ENCODE data around the gene RPS21. TPM values are rescaled to one million over a fixed set of nuclear protein-coding genes. Genes with fewer than 3 reads are reported as not detected.

The RPS21 gene
- total RNA-seq, 1 experiment from 2014 or later, result 2,894 TPM

GRCh38 chr20:62396367-62397239 is 9.7 kb downstream of the RPS21 start:
- DNase-seq (ENCODE audit: low read depth), result no peak

- DNase-seq (ENCODE audit: low read depth), result no peak
These were observed 11.4 kb downstream of the RPS21 start for GRCh38 chr20:62398120-62398821.

- DNase-seq (ENCODE audit: low read depth), result no peak
These were observed 13.1 kb downstream of the RPS21 start for GRCh38 chr20:62400021-62400420.

GRCh38 chr20:62400541-62400940 is 13.6 kb downstream of the RPS21 start:
- DNase-seq (ENCODE audit: low read depth), result no peak

- no peak for DNase-seq (ENCODE audit: low read depth)
These were observed 14.5 kb downstream of the RPS21 start for GRCh38 chr20:62401331-62401779.

- no peak for DNase-seq (ENCODE audit: low read depth)
These were observed 15.7 kb downstream of the RPS21 start for GRCh38 chr20:62402456-62403150.

GRCh38 chr20:62403331-62403730 is 16.4 kb downstream of the RPS21 start:
- DNase-seq (ENCODE audit: low read depth), result no peak

- no peak for DNase-seq (ENCODE audit: low read depth)
These were observed 17.3 kb downstream of the RPS21 start for GRCh38 chr20:62404112-62404665.

GRCh38 chr20:62404761-62405107 is 17.8 kb downstream of the RPS21 start:
- no peak for DNase-seq (ENCODE audit: low read depth)

- DNase-seq (ENCODE audit: low read depth), result peak; percentile 35
These were observed 18.4 kb downstream of the RPS21 start for GRCh38 chr20:62405108-62405980.

GRCh38 chr20:62405981-62406513 is 19.1 kb downstream of the RPS21 start:
- DNase-seq (ENCODE audit: low read depth), result no peak

GRCh38 chr20:62406635-62407176 is 19.8 kb downstream of the RPS21 start:
- DNase-seq (ENCODE audit: low read depth), result no peak

GRCh38 chr20:62407221-62407992 is 20.5 kb downstream of the RPS21 start, which contains the start of gene CABLES2:
TSS of gene CABLES2 (minus strand) at chr20:62407285. CDS start at chr20:62407276, 9 bp downstream.
- peak; percentile 96 for DNase-seq (ENCODE audit: low read depth)

GRCh38 chr20:62408055-62408454 is 21.2 kb downstream of the RPS21 start:
- DNase-seq (ENCODE audit: low read depth), result no peak

- DNase-seq (ENCODE audit: low read depth), result no peak
These were observed 21.7 kb downstream of the RPS21 start for GRCh38 chr20:62408640-62409039.

- no peak for DNase-seq (ENCODE audit: low read depth)
These were observed 22.4 kb downstream of the RPS21 start for GRCh38 chr20:62409086-62409853.

- peak; percentile 48 for DNase-seq (ENCODE audit: low read depth)
These were observed 23.2 kb downstream of the RPS21 start for GRCh38 chr20:62409931-62410745.
